ENCODE data around the gene SOX8.

DNA sequence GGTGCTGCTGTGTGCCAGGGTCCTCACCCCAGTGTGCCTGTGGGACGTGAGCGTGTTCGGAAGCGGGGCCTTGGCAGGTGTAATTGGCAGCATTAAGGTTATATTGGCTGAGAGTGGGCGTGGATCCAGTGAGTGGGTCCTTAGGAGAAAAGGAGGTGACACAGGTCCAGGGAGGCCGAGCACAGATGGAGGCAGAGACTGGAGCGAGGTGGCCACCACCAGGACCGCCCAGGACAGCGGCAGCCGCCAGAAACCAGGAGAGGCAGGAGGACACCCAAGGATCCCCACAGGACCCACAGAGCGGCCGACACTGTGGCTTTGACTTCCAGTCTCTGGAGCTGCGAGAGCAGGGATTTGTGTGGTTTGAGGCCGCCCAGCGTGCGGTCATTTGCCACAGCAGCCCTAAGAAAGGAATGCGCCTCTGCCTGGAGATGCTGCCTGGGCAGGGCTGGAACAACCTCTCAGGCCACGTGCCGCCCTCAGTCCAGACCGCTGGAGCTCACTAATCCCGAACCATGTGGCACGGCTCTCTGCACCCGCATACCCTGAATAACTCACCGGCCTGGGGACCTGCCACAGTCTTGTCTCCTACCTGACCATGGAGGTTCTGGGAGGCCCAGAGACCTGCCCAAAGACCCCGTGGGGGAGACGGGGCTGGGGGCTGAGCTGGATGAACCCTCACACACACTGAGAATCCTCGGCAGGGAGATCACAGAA, 45.4 kb downstream of the SOX8 start:
- TF ChIP-seq CTCF (IDR thresholded peaks at IDR 0.05) (no peak), POLR2A (IDR thresholded peaks at IDR 0.05) (no peak)
